SJCRH30 (cell line): ENCODE data around the gene FAM50B. TPM values are rescaled to one million over a fixed set of nuclear protein-coding genes. Genes with fewer than 3 reads are reported as not detected.

Experiments used
- DNase-seq, 2 experiments: peaks; one replicate each; pipeline ENCODE4 v3.0.0-alpha.2; 2015 to 2020
- H3K27ac ChIP-seq: fragments of 250-450 bp; sonication (Bioruptor Pico); 2 replicates; pipeline ENCODE4 v1.5.1; 2020; ENCODE audit warnings: mild to moderate bottlenecking, moderate library complexity
- H3K27me3 ChIP-seq: fragments of 250-450 bp; sonication (Bioruptor Pico); 2 replicates; pipeline ENCODE4 v1.5.1; 2020; ENCODE audit warnings: mild to moderate bottlenecking, moderate library complexity
- H3K36me3 ChIP-seq: fragments of 250-450 bp; sonication (Bioruptor Pico); 2 replicates; pipeline ENCODE4 v1.5.1; 2020; ENCODE audit warnings: mild to moderate bottlenecking, moderate library complexity
- H3K4me1 ChIP-seq: fragments of 250-450 bp; sonication (Bioruptor Pico); 2 replicates; pipeline ENCODE4 v1.5.1; 2020; ENCODE audit warnings: mild to moderate bottlenecking, moderate library complexity
- H3K4me3 ChIP-seq: fragments of 250-450 bp; sonication (Bioruptor Pico); 2 replicates; pipeline ENCODE4 v1.5.1; 2020; ENCODE audit warnings: mild to moderate bottlenecking, moderate library complexity
- H3K9me3 ChIP-seq: fragments of 250-450 bp; sonication (Bioruptor Pico); replicated peaks from 2 replicates; pipeline ENCODE4 v1.5.1; 2020; ENCODE audit warnings: mild to moderate bottlenecking, moderate library complexity
- total RNA-seq: library from RNA; depleted of rRNA; stranded (reverse); fragments of >200 nt; shearing (Covaris generic); gene quantifications from 2 replicates; pipeline ENCODE4 v1.2.3, GENCODE V29; 2014

Gene FAM50B
- total RNA-seq, 1 experiment from 2014 or later = 1.1 TPM

DNA sequence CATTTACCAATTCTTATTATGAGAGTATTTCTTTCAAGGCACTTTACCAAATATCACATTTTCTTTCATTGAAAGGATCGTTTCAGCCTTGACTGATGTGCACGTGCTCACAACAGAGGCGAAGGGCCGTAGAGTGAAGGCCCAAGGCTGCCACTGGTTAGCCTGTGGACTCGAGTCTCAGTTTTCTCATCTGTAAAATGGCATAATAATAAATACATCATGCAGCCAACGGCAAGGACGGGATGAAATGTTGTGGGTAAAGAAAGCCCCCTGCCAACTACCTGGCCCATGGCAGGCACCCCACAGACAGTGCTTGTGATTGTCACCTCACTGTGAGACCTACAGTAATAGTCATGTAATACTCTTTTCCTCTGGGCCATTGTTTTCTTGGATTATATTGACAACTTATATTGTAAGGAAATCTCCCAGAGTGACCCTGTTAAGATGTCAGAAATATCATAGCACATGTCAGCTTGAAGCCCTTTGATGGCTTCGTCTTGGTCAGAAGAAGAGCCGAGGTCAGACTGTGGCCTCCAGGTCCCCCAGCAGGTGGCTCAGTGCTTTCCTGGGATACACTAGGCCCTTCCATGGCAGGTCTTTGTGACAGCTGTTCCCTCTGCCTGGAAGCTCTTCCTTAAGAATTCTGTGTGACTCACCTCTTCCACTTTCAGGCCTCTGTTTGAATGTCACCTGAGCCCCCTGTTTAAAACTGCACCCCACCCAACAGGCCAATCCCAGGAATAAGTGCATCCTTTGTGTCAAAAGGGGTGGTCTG, 36.3 kb downstream of the FAM50B start:
- Histone ChIP-seq H3K36me3 (no peaks in the 10 kb centered on the region), H3K9me3 (no peaks in the 10 kb centered on the region), H3K4me1 (peaks cover 14% of the 10 kb centered on the region), H3K27me3 (no peaks in the 10 kb centered on the region), H3K27ac (no peak overlapping the region), H3K4me3 (no peak overlapping the region)
- DNase-seq = peak; percentile 20 to 36

DNA sequence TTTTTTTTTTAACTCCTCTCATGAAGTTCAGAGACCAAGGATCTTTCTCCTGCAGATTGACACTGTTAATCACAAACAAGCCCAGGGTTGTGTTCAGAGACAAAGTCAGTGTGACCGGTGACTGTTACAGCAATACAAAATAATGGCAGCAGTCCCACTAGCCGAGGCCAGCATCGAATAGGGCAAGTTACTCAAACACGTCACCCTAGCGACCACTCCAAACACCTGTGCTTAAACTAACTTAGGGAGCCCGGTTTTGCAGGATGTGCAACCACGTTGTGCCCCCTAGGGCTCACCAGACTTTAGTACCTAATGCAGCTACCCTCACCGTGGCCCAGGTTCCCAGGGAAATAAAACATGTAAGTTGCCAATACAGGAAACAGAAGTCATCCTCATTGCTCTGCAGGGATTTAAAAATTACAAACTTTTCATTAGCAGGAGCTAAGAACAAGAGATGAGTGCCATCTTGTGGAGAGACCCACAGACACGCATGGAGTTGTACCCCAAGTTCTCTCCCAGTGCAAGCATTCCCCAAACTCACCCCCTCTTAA, 38.1 kb downstream of the FAM50B start:
- H3K9me3 ChIP-seq = no peaks in the 10 kb centered on the region
- no peak overlapping the region for H3K4me3 ChIP-seq
- H3K4me1 ChIP-seq = peaks cover 14% of the 10 kb centered on the region
- no peak for DNase-seq
- H3K27me3 ChIP-seq = no peaks in the 10 kb centered on the region
- no peak overlapping the region for H3K27ac ChIP-seq
- no peaks in the 10 kb centered on the region for H3K36me3 ChIP-seq

GRCh38 chr6:3888153-3888957, 39.2 kb downstream of the FAM50B start:
- no peak for DNase-seq
- peaks cover 14% of the 10 kb centered on the region for H3K4me1 ChIP-seq
- H3K36me3 ChIP-seq = no peaks in the 10 kb centered on the region
- H3K9me3 ChIP-seq = no peaks in the 10 kb centered on the region
- no peaks in the 10 kb centered on the region for H3K27me3 ChIP-seq
- no peak overlapping the region for H3K4me3 ChIP-seq
- no peak overlapping the region for H3K27ac ChIP-seq

DNA sequence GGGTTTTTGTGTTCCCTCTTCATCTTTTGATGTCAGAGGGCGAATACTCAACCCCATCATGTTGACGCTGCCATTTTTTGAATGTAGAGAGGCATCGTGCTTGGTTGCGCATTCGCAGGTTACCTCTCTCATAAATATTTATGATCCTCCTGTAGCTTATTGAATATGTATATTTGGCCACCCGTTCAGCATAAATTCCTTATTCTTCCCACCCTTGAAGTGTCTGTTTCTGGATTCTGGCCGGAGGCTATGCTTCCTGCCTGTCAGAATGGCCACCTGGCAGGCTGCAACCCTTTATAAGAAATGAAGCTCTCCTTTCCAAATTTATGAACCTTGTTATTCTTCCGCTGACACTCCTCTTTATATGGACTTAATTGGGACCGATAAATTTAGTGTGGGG, 40.9 kb downstream of the FAM50B start:
- Histone ChIP-seq H3K9me3 (no peaks in the 10 kb centered on the region), H3K36me3 (no peaks in the 10 kb centered on the region), H3K27ac (no peak overlapping the region), H3K27me3 (no peaks in the 10 kb centered on the region), H3K4me1 (peaks cover 5% of the 10 kb centered on the region; the same call in 1 of the 2 replicates), H3K4me3 (no peak overlapping the region)
- no peak for DNase-seq

- no peak for DNase-seq
- no peaks in the 10 kb centered on the region for H3K9me3 ChIP-seq
- H3K4me1 ChIP-seq = no peaks in the 10 kb centered on the region
- no peaks in the 10 kb centered on the region for H3K36me3 ChIP-seq
- no peaks in the 10 kb centered on the region for H3K27me3 ChIP-seq
- no peak overlapping the region for H3K27ac ChIP-seq
- H3K4me3 ChIP-seq = no peak overlapping the region
Measured at GRCh38 chr6:3891883-3892282, 42.7 kb downstream of the FAM50B start.

- Histone ChIP-seq H3K27ac (no peak overlapping the region), H3K36me3 (no peaks in the 10 kb centered on the region), H3K27me3 (no peaks in the 10 kb centered on the region), H3K4me3 (no peak overlapping the region), H3K9me3 (no peaks in the 10 kb centered on the region), H3K4me1 (no peaks in the 10 kb centered on the region)
- no peak for DNase-seq
Measured at GRCh38 chr6:3892603-3893002, 43.4 kb downstream of the FAM50B start.

DNA sequence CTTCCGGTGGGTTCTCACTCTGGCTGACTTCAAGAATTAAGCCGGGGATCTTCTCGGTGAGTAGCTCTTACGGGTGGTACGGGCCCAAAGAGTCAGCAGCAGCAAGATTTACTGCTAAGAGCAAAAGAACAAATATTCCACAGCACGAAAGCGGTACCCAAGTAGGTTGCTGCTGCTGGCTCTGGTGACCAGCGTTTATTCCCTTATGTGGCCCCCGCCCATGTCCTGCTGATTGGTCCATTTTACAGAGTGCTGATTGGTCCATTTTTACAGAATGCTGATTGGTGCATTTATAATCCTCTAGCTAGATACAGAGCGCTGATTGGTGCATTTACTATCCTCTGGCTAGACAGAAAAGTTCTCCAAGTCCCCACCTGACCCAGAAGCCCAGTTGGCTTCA, 44.3 kb downstream of the FAM50B start:
- no peaks in the 10 kb centered on the region for H3K36me3 ChIP-seq
- H3K27ac ChIP-seq = no peak overlapping the region
- H3K4me3 ChIP-seq = no peak overlapping the region

DNA sequence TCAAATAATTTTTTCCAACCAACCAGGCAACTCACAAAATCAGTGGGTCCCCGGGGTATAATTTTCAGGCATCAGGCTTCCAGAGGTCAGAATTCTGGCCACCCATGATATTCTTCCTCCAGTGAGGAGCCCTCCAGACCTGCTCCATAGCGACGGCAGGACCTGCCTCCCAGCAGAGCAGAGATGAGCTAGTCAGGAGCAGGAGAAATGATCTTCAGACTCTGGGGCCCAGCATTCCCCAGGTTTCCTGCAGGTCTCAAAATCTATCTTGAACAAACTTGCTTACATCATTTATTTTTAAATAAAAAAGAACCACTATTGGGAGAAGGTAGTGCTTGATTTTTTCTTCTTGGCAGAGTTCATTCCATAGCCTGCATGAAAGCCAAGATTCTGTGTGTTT, 44.7 kb downstream of the FAM50B start:
- H3K27me3 ChIP-seq = no peaks in the 10 kb centered on the region
- H3K27ac ChIP-seq = no peak overlapping the region
- no peaks in the 10 kb centered on the region for H3K9me3 ChIP-seq
- no peaks in the 10 kb centered on the region for H3K4me1 ChIP-seq
- H3K4me3 ChIP-seq = no peak overlapping the region
- no peaks in the 10 kb centered on the region for H3K36me3 ChIP-seq
- no peak for DNase-seq

More for the DNA sequence above, 44.3 kb downstream of the FAM50B start:
- DNase-seq = no peak
- Histone ChIP-seq H3K4me1 (no peaks in the 10 kb centered on the region), H3K27me3 (no peaks in the 10 kb centered on the region), H3K9me3 (no peaks in the 10 kb centered on the region)

- Histone ChIP-seq H3K27me3 (no peaks in the 10 kb centered on the region), H3K4me3 (no peak overlapping the region), H3K27ac (no peak overlapping the region), H3K36me3 (no peaks in the 10 kb centered on the region), H3K9me3 (no peaks in the 10 kb centered on the region), H3K4me1 (no peaks in the 10 kb centered on the region)
- no peak for DNase-seq
Measured at GRCh38 chr6:3894590-3895311, 45.6 kb downstream of the FAM50B start.

GRCh38 chr6:3895312-3895653, 46.1 kb downstream of the FAM50B start:
- no peaks in the 10 kb centered on the region for H3K9me3 ChIP-seq
- no peaks in the 10 kb centered on the region for H3K4me1 ChIP-seq
- H3K36me3 ChIP-seq = no peaks in the 10 kb centered on the region
- no peak overlapping the region for H3K27ac ChIP-seq
- H3K4me3 ChIP-seq = no peak overlapping the region
- DNase-seq = no peak
- no peaks in the 10 kb centered on the region for H3K27me3 ChIP-seq

GRCh38 chr6:3895805-3896204, 46.6 kb downstream of the FAM50B start:
- Histone ChIP-seq H3K9me3 (no peaks in the 10 kb centered on the region), H3K27ac (no peak overlapping the region), H3K4me3 (no peak overlapping the region), H3K36me3 (no peaks in the 10 kb centered on the region), H3K27me3 (no peaks in the 10 kb centered on the region), H3K4me1 (no peaks in the 10 kb centered on the region)
- DNase-seq = no peak

- Histone ChIP-seq H3K4me3 (no peak overlapping the region), H3K9me3 (no peaks in the 10 kb centered on the region), H3K27ac (no peak overlapping the region), H3K27me3 (no peaks in the 10 kb centered on the region), H3K36me3 (no peaks in the 10 kb centered on the region), H3K4me1 (no peaks in the 10 kb centered on the region)
- DNase-seq = no peak
Measured at GRCh38 chr6:3898265-3898994, 49.3 kb downstream of the FAM50B start.

DNA sequence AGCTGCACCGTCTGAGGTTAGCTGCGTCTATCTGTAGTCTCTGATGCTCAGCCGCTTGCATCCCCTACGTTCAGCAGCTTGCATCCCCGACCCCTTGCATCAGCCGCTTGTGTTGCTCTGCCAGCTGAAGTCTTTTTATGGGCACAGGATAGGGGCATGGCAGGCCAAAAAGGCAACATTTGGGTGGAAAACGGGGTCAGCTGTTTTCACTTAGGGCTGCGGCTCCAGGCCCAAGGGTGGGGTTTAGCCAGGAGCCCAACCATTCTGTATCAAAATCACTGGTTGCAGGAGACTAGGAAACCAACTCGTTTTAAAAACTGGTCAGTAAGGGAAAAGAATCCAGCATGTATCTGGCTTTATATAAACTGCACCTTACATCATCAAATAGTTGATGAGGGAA, 49.9 kb downstream of the FAM50B start:
- H3K4me1 ChIP-seq = no peaks in the 10 kb centered on the region

GRCh38 chr6:3899970-3900439, 50.8 kb downstream of the FAM50B start:
- DNase-seq = no peak
- no peaks in the 10 kb centered on the region for H3K36me3 ChIP-seq

More for the DNA sequence above, 49.9 kb downstream of the FAM50B start:
- Histone ChIP-seq H3K36me3 (no peaks in the 10 kb centered on the region), H3K27me3 (no peaks in the 10 kb centered on the region), H3K9me3 (no peaks in the 10 kb centered on the region), H3K4me3 (no peak overlapping the region), H3K27ac (no peak overlapping the region)
- no peak for DNase-seq

More at GRCh38 chr6:3899970-3900439, 50.8 kb downstream of the FAM50B start:
- no peak overlapping the region for H3K27ac ChIP-seq
- no peaks in the 10 kb centered on the region for H3K9me3 ChIP-seq
- H3K27me3 ChIP-seq = no peaks in the 10 kb centered on the region
- no peaks in the 10 kb centered on the region for H3K4me1 ChIP-seq
- no peak overlapping the region for H3K4me3 ChIP-seq
